NOMO-1 treated with dmso at 0.1 percent for 144 hours (cell line): ENCODE measurements around the gene TPRG1L.
"Not testable (repeated sequence)": the region's sequence is repeated elsewhere in the genome, so short reads cannot be mapped to it uniquely, and the experiment has no call there.

ENCODE experiments used
- DNase-seq: peaks from one replicate; lab custom pipeline; 2025; ENCODE audit not compliant: unreplicated experiment; lab: John Stamatoyannopoulos, UW

The TPRG1L gene

GRCh38 chr1:3624200-3625136 is at the start of gene TPRG1L:
Gene TPRG1L (plus strand): TSS chr1:3625015. CDS start chr1:3625073, 58 bp downstream.
- peak; percentile 95 for DNase-seq

GRCh38 chr1:3575515-3575914 is 49.3 kb upstream of the TPRG1L start:
- DNase-seq: not testable (repeated sequence)

GRCh38 chr1:3575993-3576392 is 48.8 kb upstream of the TPRG1L start:
- no peak for DNase-seq

GRCh38 chr1:3577300-3577699 is 47.5 kb upstream of the TPRG1L start:
- no peak for DNase-seq

GRCh38 chr1:3577711-3578432 is 46.9 kb upstream of the TPRG1L start:
- DNase-seq: no peak

GRCh38 chr1:3578433-3578805 is 46.4 kb upstream of the TPRG1L start:
- no peak for DNase-seq

GRCh38 chr1:3578906-3579305 is 45.9 kb upstream of the TPRG1L start:
- no peak for DNase-seq

GRCh38 chr1:3579626-3580025 is 45.2 kb upstream of the TPRG1L start:
- no peak for DNase-seq

GRCh38 chr1:3580231-3580630 is 44.6 kb upstream of the TPRG1L start:
- DNase-seq: no peak

- DNase-seq: no peak
Observed at GRCh38 chr1:3581296-3582036, 43.3 kb upstream of the TPRG1L start.

GRCh38 chr1:3583751-3584150 is 41.1 kb upstream of the TPRG1L start:
- DNase-seq: not testable (repeated sequence)

- DNase-seq: no peak
Observed at GRCh38 chr1:3584915-3585314, 39.9 kb upstream of the TPRG1L start.

- not testable (repeated sequence) for DNase-seq
Observed at GRCh38 chr1:3585353-3585868, 39.4 kb upstream of the TPRG1L start.

- no peak for DNase-seq
Observed at GRCh38 chr1:3585940-3586568, 38.8 kb upstream of the TPRG1L start.

GRCh38 chr1:3586986-3587759 is 37.6 kb upstream of the TPRG1L start:
- DNase-seq: no peak

GRCh38 chr1:3588395-3588794 is 36.4 kb upstream of the TPRG1L start:
- no peak for DNase-seq

- no peak for DNase-seq
Observed at GRCh38 chr1:3590139-3590763, 34.6 kb upstream of the TPRG1L start.

- DNase-seq: no peak
Observed at GRCh38 chr1:3590951-3591865, 33.6 kb upstream of the TPRG1L start.
